ENCODE measurements around the gene CCK.

The CCK gene

GRCh38 chr3:42273361-42273760, 7.4 kb upstream of the CCK start:
- Histone ChIP-seq H3K27ac (no peak overlapping the region), H3K27me3 (no peaks in the 10 kb centered on the region), H3K4me2 (peak overlapping the region in 2 of 11 experiments; percentile 12 to 29; a peak in 2 of 22 replicates), H3K36me3 (no peaks in the 10 kb centered on the region), H3K9ac (no peak overlapping the region), H3K9me3 (replicated peaks in 1 of 11) (peaks cover 8 to 25% (median 17%) of the 10 kb centered on the region in 11 experiments; a peak in 18 of 22 replicates), H3K4me3 (no peak overlapping the region), H4K20me1 (no peaks in the 10 kb centered on the region), H3K4me1 (0 out of 20 replicates have a peak, but pooled peaks cover 0 to 8% (median 0%) of the 10 kb centered on the region in 10 experiments)
- no peak for TF ChIP-seq Cebpa-rat (IDR thresholded peaks at IDR 0.05)

- Histone ChIP-seq H3K4me2 (no peak overlapping the region), H3K9me3 (replicated peaks in 1 of 11) (peaks cover 8 to 25% (median 17%) of the 10 kb centered on the region in 11 experiments; a peak in 18 of 22 replicates), H3K27ac (no peak overlapping the region), H3K4me1 (0 out of 20 replicates have a peak, but pooled peaks cover 0 to 8% (median 0%) of the 10 kb centered on the region in 10 experiments), H3K27me3 (no peaks in the 10 kb centered on the region), H4K20me1 (no peaks in the 10 kb centered on the region), H3K36me3 (no peaks in the 10 kb centered on the region), H3K4me3 (no peak overlapping the region), H3K9ac (no peak overlapping the region)
- no peak for TF ChIP-seq Cebpa-rat (IDR thresholded peaks at IDR 0.05)
Measured at GRCh38 chr3:42271786-42272185, 5.8 kb upstream of the CCK start.

GRCh38 chr3:42270561-42270960, 4.6 kb upstream of the CCK start:
- Histone ChIP-seq H4K20me1 (no peaks in the 10 kb centered on the region), H3K4me2 (no peak overlapping the region), H3K36me3 (no peaks in the 10 kb centered on the region), H3K27me3 (peaks cover 3 to 4% (median 4%) of the 10 kb centered on the region in 11 experiments; a peak in 21 of 22 replicates), H3K4me1 (0 out of 20 replicates have a peak, but pooled peaks cover 0 to 8% (median 0%) of the 10 kb centered on the region in 10 experiments), H3K9ac (no peak overlapping the region), H3K9me3 (replicated peaks in 1 of 11) (peaks cover 11 to 29% (median 21%) of the 10 kb centered on the region in 11 experiments), H3K4me3 (no peak overlapping the region), H3K27ac (no peak overlapping the region)
- no peak for TF ChIP-seq Cebpa-rat (IDR thresholded peaks at IDR 0.05)

GRCh38 chr3:42269647-42270046, 3.7 kb upstream of the CCK start:
- Histone ChIP-seq H3K27ac (no peak overlapping the region), H3K4me3 (no peak overlapping the region), H3K9me3 (replicated peaks in 1 of 11) (peaks cover 20 to 38% (median 30%) of the 10 kb centered on the region in 11 experiments), H3K9ac (no peak overlapping the region), H3K4me1 (0 out of 20 replicates have a peak, but pooled peaks cover 0 to 8% (median 0%) of the 10 kb centered on the region in 10 experiments), H4K20me1 (no peaks in the 10 kb centered on the region), H3K4me2 (no peak overlapping the region), H3K27me3 (peaks cover 12 to 13% (median 13%) of the 10 kb centered on the region in 11 experiments), H3K36me3 (no peaks in the 10 kb centered on the region)
- TF ChIP-seq Cebpa-rat (IDR thresholded peaks at IDR 0.05): no peak

- Histone ChIP-seq H3K27me3 (peaks cover 30 to 31% (median 30%) of the 10 kb centered on the region in 11 experiments), H3K36me3 (0 out of 22 replicates have a peak, but pooled peaks cover 0 to 4% (median 0%) of the 10 kb centered on the region in 11 experiments), H3K4me2 (no peak overlapping the region), H3K9me3 (replicated peaks in 1 of 11) (peaks cover 37 to 55% (median 48%) of the 10 kb centered on the region in 11 experiments), H3K4me3 (no peak overlapping the region), H4K20me1 (no peaks in the 10 kb centered on the region), H3K27ac (no peak overlapping the region), H3K9ac (no peak overlapping the region), H3K4me1 (no peaks in the 10 kb centered on the region)
- no peak for TF ChIP-seq Cebpa-rat (IDR thresholded peaks at IDR 0.05)
Measured at GRCh38 chr3:42267878-42268277, 1.9 kb upstream of the CCK start.

GRCh38 chr3:42265059-42265991, 660 bp downstream of the CCK start:
- no peak for TF ChIP-seq Cebpa-rat (IDR thresholded peaks at IDR 0.05)
- H3K9ac ChIP-seq: no peak overlapping the region
- H3K27me3 ChIP-seq: peaks cover 32 to 43% (median 36%) of the 10 kb centered on the region in 11 experiments
- no peak overlapping the region for H3K27ac ChIP-seq
- H3K9me3 ChIP-seq (replicated peaks in 1 of 11): peaks cover 27 to 41% (median 31%) of the 10 kb centered on the region in 11 experiments
- H4K20me1 ChIP-seq: no peaks in the 10 kb centered on the region
- H3K4me1 ChIP-seq: no peaks in the 10 kb centered on the region
- no peak overlapping the region for H3K4me2 ChIP-seq
- H3K4me3 ChIP-seq: no peak overlapping the region
- 0 out of 22 replicates have a peak, but pooled peaks cover 0 to 4% (median 0%) of the 10 kb centered on the region in 11 experiments for H3K36me3 ChIP-seq

GRCh38 chr3:42264399-42265058, 1.5 kb downstream of the CCK start:
- Histone ChIP-seq H3K4me1 (no peaks in the 10 kb centered on the region), H4K20me1 (no peaks in the 10 kb centered on the region), H3K27me3 (peaks cover 32 to 43% (median 36%) of the 10 kb centered on the region in 11 experiments), H3K27ac (no peak overlapping the region), H3K9me3 (replicated peaks in 1 of 11) (peaks cover 27 to 41% (median 31%) of the 10 kb centered on the region in 11 experiments), H3K36me3 (0 out of 22 replicates have a peak, but pooled peaks cover 0 to 4% (median 0%) of the 10 kb centered on the region in 11 experiments), H3K9ac (no peak overlapping the region), H3K4me2 (no peak overlapping the region), H3K4me3 (no peak overlapping the region)
- TF ChIP-seq Cebpa-rat (IDR thresholded peaks at IDR 0.05): no peak

- H3K4me3 ChIP-seq: no peak overlapping the region
- H3K4me2 ChIP-seq: no peak overlapping the region
- TF ChIP-seq Cebpa-rat (IDR thresholded peaks at IDR 0.05): no peak
- H4K20me1 ChIP-seq: no peaks in the 10 kb centered on the region
- H3K36me3 ChIP-seq: 0 out of 22 replicates have a peak, but pooled peaks cover 0 to 4% (median 0%) of the 10 kb centered on the region in 11 experiments
- H3K27me3 ChIP-seq: peaks cover 32 to 43% (median 36%) of the 10 kb centered on the region in 11 experiments
- no peak overlapping the region for H3K27ac ChIP-seq
- H3K4me1 ChIP-seq: no peaks in the 10 kb centered on the region
- H3K9ac ChIP-seq: no peak overlapping the region
- peaks cover 27 to 41% (median 31%) of the 10 kb centered on the region in 11 experiments for H3K9me3 ChIP-seq (replicated peaks in 1 of 11)
Measured at GRCh38 chr3:42263354-42264346, 2.3 kb downstream of the CCK start.

All from BLaER1 treated with 17β-estradiol and CSF1 and Interleukin-3, amounts not matched to agents 10 nM and 100 nM (cell line).